Smooth muscle cell (in vitro differentiated cells): ENCODE data around the gene NANP. TPM values are rescaled to one million over a fixed set of nuclear protein-coding genes. Genes with fewer than 3 reads are reported as not detected.

ENCODE experiments used
- DNase-seq: peaks from one replicate; lab custom pipeline; 2025; ENCODE audit not compliant: unreplicated experiment; lab: John Stamatoyannopoulos, UW
- H2AFZ ChIP-seq: fragments of 200-600 bp; sonication (generic); 2 replicates; pipeline ENCODE4 v1.6.0; 2016; ENCODE audit warnings: antibody characterized with exemption, low read depth, mild to moderate bottlenecking
- H3F3A ChIP-seq: fragments of 200-600 bp; sonication (generic); 2 replicates; pipeline ENCODE4 v1.6.0; 2017; ENCODE audit warnings: antibody characterized with exemption, low read depth
- H3K27ac ChIP-seq: fragments of 200-600 bp; sonication (generic); 2 replicates; pipeline ENCODE4 v1.5.1; 2016; ENCODE audit warnings: low read depth, mild to moderate bottlenecking
- H3K27me3 ChIP-seq: fragments of 200-600 bp; sonication (generic); 2 replicates; pipeline ENCODE4 v1.6.1; 2016; ENCODE audit warnings: low read depth, mild to moderate bottlenecking
- H3K36me3 ChIP-seq: fragments of 200-600 bp; sonication (generic); 2 replicates; pipeline ENCODE4 v1.5.1; 2016; ENCODE audit warnings: low read depth
- H3K4me1 ChIP-seq: fragments of 200-600 bp; sonication (generic); 2 replicates; pipeline ENCODE4 v1.5.1; 2016; ENCODE audit warnings: low read depth
- H3K4me2 ChIP-seq: fragments of 200-600 bp; sonication (generic); 2 replicates; pipeline ENCODE4 v1.6.0; 2016; ENCODE audit warnings: mild to moderate bottlenecking
- H3K4me3 ChIP-seq: fragments of 200-600 bp; sonication (generic); 2 replicates; pipeline ENCODE4 v1.5.1; 2016; ENCODE audit warnings: mild to moderate bottlenecking
- H3K79me2 ChIP-seq: fragments of 200-600 bp; sonication (generic); 2 replicates; pipeline ENCODE4 v1.6.0; 2016; ENCODE audit warnings: low read depth, mild to moderate bottlenecking
- H3K9ac ChIP-seq: fragments of 200-600 bp; sonication (generic); 2 replicates; pipeline ENCODE4 v1.6.0; 2016; ENCODE audit warnings: low read depth
- H3K9me3 ChIP-seq: fragments of 200-600 bp; sonication (generic); replicated peaks from 2 replicates; pipeline ENCODE4 v1.5.1; 2016; ENCODE audit warnings: low read depth
- H4K20me1 ChIP-seq: fragments of 200-600 bp; sonication (generic); 2 replicates; pipeline ENCODE4 v1.6.0; 2016; ENCODE audit warnings: low read depth
- CTCF ChIP-seq: fragments of 200-600 bp; sonication (generic); IDR thresholded peaks from 2 replicates; pipeline ENCODE4 v1.5.1; 2017; ENCODE audit warnings: borderline replicate concordance, mild to moderate bottlenecking, antibody characterized with exemption; ENCODE audit not compliant: insufficient read depth, poor library complexity, severe bottlenecking
- WGBS: methylation state at CpG from one replicate; pipeline ENCODE4 v1.1.7; 2016; ENCODE audit warnings: low lambda C conversion rate; 5-methylcytosine and 5-hydroxymethylcytosine counted together
- polyA plus RNA-seq: library from polyadenylated mRNA; unstranded; fragments of >200 nt; fragmentation: Nextera tagmentation; extraction: Ambion mirVana; gene quantifications from 2 replicates; pipeline ENCODE4 v1.2.1, GENCODE V29; 2016
- total RNA-seq: library from RNA; depleted of rRNA; stranded (reverse); fragments of >200 nt; gene quantifications from 2 replicates; pipeline ENCODE4 v1.2.3, GENCODE V29; 2014

NANP gene
- total and polyA plus RNA-seq, 2 experiments from 2014 or later = 3.6 to 6.5 TPM

- Histone ChIP-seq H2AFZ (no peak overlapping the region), H3K4me2 (no peak overlapping the region), H3K9me3 (no peaks in the 10 kb centered on the region), H3K79me2 (no peaks in the 10 kb centered on the region), H4K20me1 (no peaks in the 10 kb centered on the region), H3K36me3 (no peaks in the 10 kb centered on the region), H3K27ac (no peak overlapping the region), H3F3A (no peaks in the 10 kb centered on the region), H3K4me3 (no peak overlapping the region), H3K27me3 (no peaks in the 10 kb centered on the region), H3K9ac (no peak overlapping the region), H3K4me1 (no peaks in the 10 kb centered on the region)
- no peak for TF ChIP-seq CTCF
- DNase-seq = no peak
- 90% methylated on average over 8 of the region's 8 CpGs for WGBS
These were observed 6.1 kb upstream of the NANP start for GRCh38 chr20:25629816-25630499.

GRCh38 chr20:25626779-25627178 is 3.0 kb upstream of the NANP start:
- TF ChIP-seq CTCF = no peak
- Histone ChIP-seq H3K27ac (no peak overlapping the region), H3K79me2 (peaks cover 16% of the 10 kb centered on the region), H3K27me3 (no peaks in the 10 kb centered on the region), H3K9me3 (no peaks in the 10 kb centered on the region), H3K4me2 (no peak overlapping the region), H3K9ac (no peak overlapping the region), H3K4me1 (peaks cover 11% of the 10 kb centered on the region), H3F3A (no peaks in the 10 kb centered on the region), H2AFZ (no peak overlapping the region), H3K4me3 (no peak overlapping the region), H3K36me3 (no peaks in the 10 kb centered on the region), H4K20me1 (peaks cover 9% of the 10 kb centered on the region)
- 87% methylated on average over 9 of the region's 9 CpGs for WGBS
- no peak for DNase-seq

GRCh38 chr20:25624500-25624939 is 706 bp upstream of the NANP start:
- no peak for TF ChIP-seq CTCF
- DNase-seq = no peak

More at GRCh38 chr20:25624500-25624939, 706 bp upstream of the NANP start:
- peak overlapping the region; percentile 94 for H3K27ac ChIP-seq
- H4K20me1 ChIP-seq = peaks cover 28% of the 10 kb centered on the region
- H3K9ac ChIP-seq = peak overlapping the region; percentile 91
- H3K4me1 ChIP-seq = peaks cover 11% of the 10 kb centered on the region
- H2AFZ ChIP-seq = peak overlapping the region; percentile 97
- peak overlapping the region; percentile 89 for H3K4me2 ChIP-seq
- no peaks in the 10 kb centered on the region for H3K27me3 ChIP-seq
- H3K79me2 ChIP-seq = peaks cover 37% of the 10 kb centered on the region
- H3K4me3 ChIP-seq = peak overlapping the region; percentile 93
- H3K9me3 ChIP-seq = no peaks in the 10 kb centered on the region
- no peaks in the 10 kb centered on the region for H3F3A ChIP-seq
- 41% methylated on average over 17 of the region's 17 CpGs for WGBS
- H3K36me3 ChIP-seq = no peaks in the 10 kb centered on the region
